ENCODE measurements around the gene MVB12B. TPM values are rescaled to one million over a fixed set of nuclear protein-coding genes. Genes with fewer than 3 reads are reported as not detected.
"Not testable (repeated sequence)": the region's sequence is repeated elsewhere in the genome, so short reads cannot be mapped to it uniquely, and the experiment has no call there.

The MVB12B gene
- total RNA-seq, 2 donors from 2014 or later = 5.9 to 8.7 TPM

- no peaks in the 10 kb centered on the region for H3K36me3 ChIP-seq
- H3K4me3 ChIP-seq = no peak overlapping the region
- H3K27me3 ChIP-seq = no peaks in the 10 kb centered on the region
- H3K9me3 ChIP-seq = no peaks in the 10 kb centered on the region
- no peak overlapping the region for H3K27ac ChIP-seq
- DNase-seq (ENCODE audit: low spot score) = no peak
- TF ChIP-seq CTCF (IDR thresholded peaks at IDR 0.05) = no peak
- no peaks in the 10 kb centered on the region for H3K4me1 ChIP-seq
Measured at GRCh38 chr9:126474786-126475485, 148.3 kb downstream of the MVB12B start.

DNA sequence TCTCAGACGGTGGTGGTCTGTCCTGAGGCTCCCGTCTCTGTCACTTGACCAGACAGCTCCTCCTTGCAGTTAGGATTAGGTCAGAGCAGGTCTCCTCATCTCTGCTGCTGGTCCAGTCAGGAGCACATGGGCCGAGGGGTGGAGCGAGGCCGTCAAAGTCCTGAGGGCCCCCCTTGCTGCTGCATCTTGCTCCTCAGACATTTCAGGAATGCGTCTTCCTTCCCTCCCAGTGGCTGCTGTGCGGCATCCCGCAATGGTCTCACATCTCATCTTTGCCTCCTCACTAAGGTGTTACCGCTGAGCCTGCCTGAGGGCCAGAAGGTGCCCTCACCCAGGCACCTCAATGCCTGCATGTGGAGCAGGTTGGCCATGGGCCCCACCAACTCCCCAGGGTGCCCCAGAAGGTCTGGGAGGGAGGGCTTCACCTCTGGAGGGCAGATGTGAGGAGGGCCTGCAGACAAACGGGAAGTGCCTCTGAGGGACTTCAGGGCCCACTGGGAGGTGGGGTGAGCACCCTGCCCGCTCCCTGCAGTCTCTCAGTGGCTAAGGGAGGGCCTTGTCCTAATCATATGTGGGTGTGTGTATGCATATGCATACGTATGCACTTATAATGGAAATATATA is 149.4 kb downstream of the MVB12B start:
- no peak for TF ChIP-seq CTCF (IDR thresholded peaks at IDR 0.05)
- no peak for DNase-seq (ENCODE audit: low spot score)
- Histone ChIP-seq H3K36me3 (no peaks in the 10 kb centered on the region), H3K4me1 (no peaks in the 10 kb centered on the region), H3K9me3 (no peaks in the 10 kb centered on the region), H3K27ac (no peak overlapping the region), H3K27me3 (no peaks in the 10 kb centered on the region), H3K4me3 (no peak overlapping the region)

GRCh38 chr9:126477432-126477831 is 150.8 kb downstream of the MVB12B start:
- not testable (repeated sequence) for H3K4me1 ChIP-seq; H3K4me3 ChIP-seq; H3K27me3 ChIP-seq; H3K27ac ChIP-seq; DNase-seq (ENCODE audit: low spot score); H3K36me3 ChIP-seq; H3K9me3 ChIP-seq

GRCh38 chr9:126478216-126478981 is 151.8 kb downstream of the MVB12B start:
- no peak for DNase-seq (ENCODE audit: low spot score)
- no peaks in the 10 kb centered on the region for H3K9me3 ChIP-seq
- H3K27ac ChIP-seq = no peak overlapping the region
- no peak overlapping the region for H3K4me3 ChIP-seq
- H3K4me1 ChIP-seq = no peaks in the 10 kb centered on the region
- peaks cover 4% of the 10 kb centered on the region for H3K36me3 ChIP-seq
- TF ChIP-seq CTCF (IDR thresholded peaks at IDR 0.05) = no peak
- no peaks in the 10 kb centered on the region for H3K27me3 ChIP-seq

DNA sequence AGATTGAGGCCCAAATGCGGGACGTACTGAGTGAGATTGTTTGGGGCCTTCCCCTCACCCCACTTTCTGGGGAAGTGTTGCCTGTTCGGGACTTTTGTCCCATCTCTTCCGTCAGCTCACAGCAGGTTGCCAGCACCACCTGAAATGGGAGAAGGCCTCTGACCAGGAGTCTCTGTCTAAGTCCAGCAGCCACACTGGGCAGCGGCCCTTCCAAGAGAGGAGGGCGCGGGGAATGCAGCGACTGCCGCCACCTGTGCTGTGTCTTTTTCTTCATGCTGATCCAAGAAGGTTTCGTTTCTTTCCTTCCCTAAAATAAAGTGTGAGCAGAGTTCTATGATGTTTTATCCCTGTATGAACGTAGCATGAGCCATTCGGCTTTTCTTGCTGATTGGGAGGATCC is 152.9 kb downstream of the MVB12B start:
- peaks cover 4% of the 10 kb centered on the region for H3K36me3 ChIP-seq
- no peak overlapping the region for H3K27ac ChIP-seq
- no peak for DNase-seq (ENCODE audit: low spot score)

More for the DNA sequence above, 152.9 kb downstream of the MVB12B start:
- TF ChIP-seq CTCF (IDR thresholded peaks at IDR 0.05) = no peak
- no peaks in the 10 kb centered on the region for H3K27me3 ChIP-seq
- H3K9me3 ChIP-seq = no peaks in the 10 kb centered on the region
- no peak overlapping the region for H3K4me3 ChIP-seq
- H3K4me1 ChIP-seq = no peaks in the 10 kb centered on the region
